Fibroblast of the aortic adventitia (primary cell): ENCODE measurements around the gene CLASP1. TPM values are rescaled to one million over a fixed set of nuclear protein-coding genes. Genes with fewer than 3 reads are reported as not detected.
A peak's percentile ranks its signal among the peaks of the same experiment; 100 is the strongest.
"Not testable (repeated sequence)": the region's sequence is repeated elsewhere in the genome, so short reads cannot be mapped to it uniquely, and the experiment has no call there.

Source experiments
- DNase-seq: peaks from one replicate; pipeline ENCODE4 v3.0.0-alpha.2; 2010; ENCODE audit warnings: low read depth
- H3K4me3 ChIP-seq: 2 replicates; pipeline ENCODE4 v1.5.1; 2011; ENCODE audit warnings: low read depth, mild to moderate bottlenecking, control low read depth, low read length, moderate library complexity
- total RNA-seq: library from RNA; depleted of rRNA; stranded (reverse); fragments of >200 nt; gene quantifications from 2 replicates; pipeline ENCODE4 v1.2.3, GENCODE V29; 2012; ENCODE audit warnings: low replicate concordance
- TF ChIP-seq, protein P1 (sequence below): IDR thresholded peaks from 2 replicates; pipeline ENCODE4 v1.5.1; 2011; ENCODE audit warnings: mild to moderate bottlenecking, low read length, control low read depth, inconsistent platforms; ENCODE audit not compliant: insufficient read depth

The CLASP1 gene
- total RNA-seq, result 45.6 and 49.8 TPM in 2 replicates

- DNase-seq, result no peak
- TF ChIP-seq, protein P1, sequence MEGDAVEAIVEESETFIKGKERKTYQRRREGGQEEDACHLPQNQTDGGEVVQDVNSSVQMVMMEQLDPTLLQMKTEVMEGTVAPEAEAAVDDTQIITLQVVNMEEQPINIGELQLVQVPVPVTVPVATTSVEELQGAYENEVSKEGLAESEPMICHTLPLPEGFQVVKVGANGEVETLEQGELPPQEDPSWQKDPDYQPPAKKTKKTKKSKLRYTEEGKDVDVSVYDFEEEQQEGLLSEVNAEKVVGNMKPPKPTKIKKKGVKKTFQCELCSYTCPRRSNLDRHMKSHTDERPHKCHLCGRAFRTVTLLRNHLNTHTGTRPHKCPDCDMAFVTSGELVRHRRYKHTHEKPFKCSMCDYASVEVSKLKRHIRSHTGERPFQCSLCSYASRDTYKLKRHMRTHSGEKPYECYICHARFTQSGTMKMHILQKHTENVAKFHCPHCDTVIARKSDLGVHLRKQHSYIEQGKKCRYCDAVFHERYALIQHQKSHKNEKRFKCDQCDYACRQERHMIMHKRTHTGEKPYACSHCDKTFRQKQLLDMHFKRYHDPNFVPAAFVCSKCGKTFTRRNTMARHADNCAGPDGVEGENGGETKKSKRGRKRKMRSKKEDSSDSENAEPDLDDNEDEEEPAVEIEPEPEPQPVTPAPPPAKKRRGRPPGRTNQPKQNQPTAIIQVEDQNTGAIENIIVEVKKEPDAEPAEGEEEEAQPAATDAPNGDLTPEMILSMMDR, result no peak
- peak within 1 kb of the TSS; percentile 90 for H3K4me3 ChIP-seq
Observed at GRCh38 chr2:121649149-121649595, at the start of gene CLASP1. CLASP1 (minus strand) TSS chr2:121649462; CDS start chr2:121605895, 43,567 bp downstream.

DNA sequence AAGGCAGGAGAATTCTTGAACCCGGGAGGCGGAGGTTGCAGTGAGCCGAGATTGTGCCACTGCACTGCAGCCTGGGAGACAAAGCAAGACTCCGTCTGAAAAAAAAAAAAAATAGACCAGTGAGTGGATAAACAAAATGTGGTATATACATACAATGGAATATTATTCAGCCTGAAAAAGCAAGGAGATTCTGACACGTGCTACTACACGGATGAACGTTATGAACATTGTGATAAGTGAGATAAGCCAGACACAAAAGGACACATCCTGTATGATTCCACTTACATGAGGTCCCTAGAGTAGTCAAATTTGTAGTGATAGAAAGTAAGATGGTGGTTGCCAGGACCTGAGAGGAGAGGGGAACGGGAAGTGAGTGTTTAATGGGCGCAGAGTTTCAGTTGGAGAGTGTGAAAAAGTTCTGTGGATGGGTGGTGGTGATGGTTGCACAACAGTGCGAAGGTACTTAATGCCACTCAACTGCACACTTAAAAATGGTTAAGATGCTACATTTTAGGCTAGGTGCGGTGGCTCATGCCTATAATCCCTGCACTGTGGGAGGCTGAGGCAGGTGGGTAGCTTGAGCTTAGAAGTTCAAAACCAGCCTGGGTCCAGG, 49.2 kb upstream of the CLASP1 start:
- TF ChIP-seq, protein P1, result no peak
- no peak overlapping the region for H3K4me3 ChIP-seq
- no peak for DNase-seq

DNA sequence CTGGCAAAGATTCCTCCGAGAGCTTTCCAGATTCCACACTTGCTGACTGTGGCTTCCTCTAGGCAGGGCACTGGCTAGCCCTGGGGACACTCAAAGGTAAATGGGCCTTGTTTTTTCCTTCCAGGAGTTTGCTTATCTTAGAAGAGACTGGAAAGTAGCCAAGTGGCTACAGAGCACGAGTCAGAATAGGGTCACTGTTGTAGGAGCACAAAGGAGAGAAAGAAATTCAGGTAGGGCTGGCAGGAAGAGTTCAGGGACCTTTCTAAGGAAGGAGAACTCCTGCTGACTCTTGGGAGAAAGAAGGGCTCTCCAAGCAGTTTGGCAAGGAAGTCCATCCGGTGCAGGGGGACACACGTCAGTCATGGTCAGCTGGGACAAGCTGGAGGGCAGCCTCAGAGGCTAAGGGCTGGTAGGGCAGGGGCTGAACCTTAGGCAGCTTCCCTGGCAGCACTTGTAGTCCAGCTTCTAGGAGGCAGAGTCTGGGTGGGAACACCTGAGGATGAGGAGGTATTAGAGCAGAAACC, 47.9 kb upstream of the CLASP1 start:
- TF ChIP-seq, protein P1, result no peak
- H3K4me3 ChIP-seq, result no peak overlapping the region
- DNase-seq, result peak; percentile 18

DNA sequence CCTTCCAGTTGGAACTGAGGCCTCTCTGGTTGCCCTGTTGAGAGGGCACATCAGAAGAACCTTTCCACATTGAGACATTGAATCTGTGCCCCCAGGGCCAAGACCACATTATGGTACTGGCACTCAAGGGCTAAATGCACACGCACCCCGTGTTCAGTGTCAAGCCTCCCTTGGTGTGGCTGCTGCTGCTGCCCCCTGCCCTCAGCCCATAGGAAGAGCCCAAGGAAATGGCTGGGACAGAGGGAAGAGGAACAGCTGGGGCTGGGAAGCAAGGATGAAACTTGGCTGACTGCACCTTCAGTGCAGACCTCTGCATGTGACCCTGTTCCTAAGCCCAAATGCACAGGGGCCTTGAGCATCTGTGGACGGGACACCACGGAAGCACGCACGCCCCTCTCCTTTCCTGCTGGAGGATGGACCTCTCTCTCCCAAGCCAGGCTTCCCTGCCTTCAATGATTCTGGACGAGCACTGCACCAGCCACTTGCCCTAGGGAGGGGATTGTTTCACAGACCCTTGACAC, 47.2 kb upstream of the CLASP1 start:
- no peak overlapping the region for H3K4me3 ChIP-seq
- TF ChIP-seq, protein P1, result no peak
- no peak for DNase-seq

DNA sequence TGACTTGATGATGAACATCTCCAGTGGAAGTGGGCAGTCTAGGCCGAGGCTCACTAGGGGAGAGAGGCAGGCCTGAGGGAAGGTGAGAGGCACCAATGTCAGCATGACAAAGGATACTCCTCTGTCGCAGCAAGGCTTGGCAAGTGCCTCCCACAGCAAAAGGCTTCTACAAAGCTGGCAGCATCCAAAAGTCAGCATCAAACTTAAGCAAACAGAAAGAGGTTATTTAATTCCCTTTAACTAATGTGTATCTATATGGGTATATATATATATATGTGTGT, 45.8 kb upstream of the CLASP1 start:
- H3K4me3 ChIP-seq, result no peak overlapping the region
- TF ChIP-seq, protein P1, result no peak
- no peak for DNase-seq

GRCh38 chr2:121694398-121695170, 45.3 kb upstream of the CLASP1 start:
- peak; percentile 86 for DNase-seq
- H3K4me3 ChIP-seq, result no peak overlapping the region

GRCh38 chr2:121690572-121690971, 41.3 kb upstream of the CLASP1 start:
- not testable (repeated sequence) for DNase-seq

More at GRCh38 chr2:121694398-121695170, 45.3 kb upstream of the CLASP1 start:
- TF ChIP-seq, protein P1, result no peak

More at GRCh38 chr2:121690572-121690971, 41.3 kb upstream of the CLASP1 start:
- H3K4me3 ChIP-seq, result not testable (repeated sequence)
